Measurements from ENCODE around the gene ID2. TPM values are rescaled to one million over a fixed set of nuclear protein-coding genes. Genes with fewer than 3 reads are reported as not detected.

Gene ID2
- total and polyA plus RNA-seq, 2 of the 13 experiments (the other 11 are each of a cell fraction or from before 2014, with no cell fraction given) = 214 to 719 TPM

DNA sequence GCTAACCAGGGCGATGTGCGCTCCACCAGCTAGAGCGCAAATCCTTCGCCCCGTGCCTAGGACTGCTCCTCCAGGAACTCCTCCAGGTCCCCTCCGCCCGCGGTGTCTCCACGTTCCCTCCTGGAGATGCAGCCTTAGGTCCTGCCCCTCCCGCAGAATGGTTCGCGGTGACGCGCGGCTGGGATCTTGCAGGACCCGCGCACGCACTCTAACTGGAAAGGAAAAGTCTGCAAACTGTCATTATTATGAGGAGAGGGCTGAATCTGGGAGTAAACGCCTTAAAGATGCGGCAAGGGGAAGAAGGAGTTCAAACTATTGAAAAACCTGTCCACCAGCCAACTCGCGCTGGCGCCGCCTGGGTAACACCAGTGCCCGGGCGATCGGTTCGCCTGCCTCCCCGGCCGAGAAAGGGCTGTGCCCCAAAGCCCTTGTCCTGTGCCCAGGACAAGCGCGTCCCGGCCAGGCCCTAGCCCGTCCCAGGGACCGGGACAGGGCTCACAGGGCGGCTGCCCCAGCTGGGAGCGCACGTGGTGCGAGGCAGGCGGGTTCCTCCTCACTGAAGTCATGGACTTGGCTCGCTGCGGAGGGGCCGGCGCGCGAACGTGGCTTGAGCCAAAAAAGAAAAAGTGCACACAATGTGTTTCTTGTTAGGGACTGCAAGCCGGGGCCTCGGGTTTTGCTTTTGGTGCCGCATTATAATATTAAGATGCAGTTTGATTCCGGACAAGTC lies 5.5 kb upstream of the ID2 start:
- peak overlapping the region; percentile 36; the same call in 1 of the 2 replicates for H3K4me2 ChIP-seq (ENCODE audit: low read depth, low read length)
- ChIA-PET POLR2A (interaction anchor here (7.2 kb wide), 1 partner anchor 41 kb away, joined by 188 read pairs; no protein-coding TSS in a partner anchor), CTCF (ENCODE audit: low intra/inter-chr PET ratio, low total read pairs) (no interaction called here)
- H2AFZ ChIP-seq (ENCODE audit: low read length) = no peak overlapping the region
- intact Hi-C loops (cut with micrococcal nuclease; ENCODE audit: unreplicated experiment) = no loop called here
- in situ Hi-C loops (cut with HindIII; ENCODE audit: extremely low pct_ligation_motif_present, low pct_unique_long_range_greater_than_20kb) = loop anchor here (5.0 kb wide), 2 partner anchors 49 to 569 kb away; no protein-coding TSS in a partner anchor
- no peak for DNase-seq (ENCODE audit: low spot score)
- FAIRE-seq = no peak
- no peak overlapping the region; a peak in 1 of 6 replicates for H3K4me3 ChIP-seq (replicated peaks in 1 of 3; ENCODE audit: insufficient read depth in 1 of 3, low read depth in 2 of 3, low read length in 3 of 3)
- no peaks in the 10 kb centered on the region for H3K36me3 ChIP-seq (replicated peaks in 1 of 2; ENCODE audit: control insufficient read depth in 1 of 2, insufficient read depth in 2 of 2, low read length in 2 of 2)
- H3K27ac ChIP-seq (ENCODE audit: extremely low read length, insufficient read depth, low read length) = peak overlapping the region; percentile 27
- peaks cover 36% of the 10 kb centered on the region for H3K4me1 ChIP-seq (ENCODE audit: insufficient read depth, low read length)
- no peak for ATAC-seq
- peaks cover 20% of the 10 kb centered on the region for H3K9me3 ChIP-seq (ENCODE audit: low read length)
- no peaks in the 10 kb centered on the region; a peak in 1 of 5 replicates for H3K27me3 ChIP-seq (ENCODE audit: control insufficient read depth in 1 of 2, insufficient read depth in 2 of 2, low read length in 2 of 2)
- no peak overlapping the region for H3K9ac ChIP-seq (ENCODE audit: insufficient read depth, low read depth, low read length)
- BruUV-seq (replicated peaks) = no TSS peak
- H4K20me1 ChIP-seq (ENCODE audit: insufficient read depth, low read length) = no peaks in the 10 kb centered on the region
- 97% methylated on average over 51 of the region's 51 CpGs for WGBS (ENCODE audit: low lambda C conversion rate)
- H3K79me2 ChIP-seq (ENCODE audit: insufficient read depth, low read length) = peaks cover 5% of the 10 kb centered on the region
- TF ChIP-seq ZNF138 (CRISPR knock-in tag; IDR thresholded peaks at IDR 0.05; ENCODE audit: low read depth) = no peak
- 0 out of 2 replicates have a peak, but pooled peaks have one; percentile 21 for TF ChIP-seq RBFOX2 (IDR thresholded peaks at IDR 0.05; ENCODE audit: low read depth, low read length)
- no peak for TF ChIP-seq KDM1A (CRISPR knock-in tag; IDR thresholded peaks at IDR 0.05)
- TF ChIP-seq FOXM1 (CRISPR knock-in tag; IDR thresholded peaks at IDR 0.05) = no peak
- no peak for TF ChIP-seq CENPX (CRISPR knock-in tag; IDR thresholded peaks at IDR 0.05)
- TF ChIP-seq NONO (IDR thresholded peaks at IDR 0.05) = no peak
- no peak for TF ChIP-seq NONO (CRISPR knock-in tag; conservative IDR thresholded peaks at IDR 0.05)
- TF ChIP-seq ZNF350 (CRISPR knock-in tag; IDR thresholded peaks at IDR 0.05; ENCODE audit: borderline replicate concordance, low read depth) = 0 out of 2 replicates have a peak, but pooled peaks have one; percentile 36
- TF ChIP-seq DNMT1 (CRISPR knock-in tag; IDR thresholded peaks at IDR 0.05) = 0 out of 2 replicates have a peak, but pooled peaks have one; percentile 39
- peak; percentile 34; the same call in 1 of the 2 replicates for TF ChIP-seq NFE2L1 (CRISPR knock-in tag; IDR thresholded peaks at IDR 0.05; ENCODE audit: borderline replicate concordance)
- peak; percentile 66 for TF ChIP-seq AGO2 (optimal IDR thresholded peaks at IDR 0.05; ENCODE audit: low read depth, low read length)
- TF ChIP-seq ZBTB33 (CRISPR knock-in tag; IDR thresholded peaks at IDR 0.05) = peak; percentile 67; the same call in 1 of the 2 replicates
- TF ChIP-seq ARHGAP35 (CRISPR knock-in tag; IDR thresholded peaks at IDR 0.05; ENCODE audit: borderline replicate concordance) = no peak
- 0 out of 2 replicates have a peak, but pooled peaks have one; percentile 20 for TF ChIP-seq ZNF274 (CRISPR knock-in tag; IDR thresholded peaks at IDR 0.05)
- TF ChIP-seq ZNF687 (CRISPR knock-in tag; IDR thresholded peaks at IDR 0.05) = 0 out of 2 replicates have a peak, but pooled peaks have one; percentile 23
- TF ChIP-seq EP300 (IDR thresholded peaks at IDR 0.05; ENCODE audit: low read depth in 2 of 2, low read length in 2 of 2) = no peak
- no peak for TF ChIP-seq EP300 (CRISPR knock-in tag; IDR thresholded peaks at IDR 0.05; ENCODE audit: borderline replicate concordance)
- peak; percentile 53; the same call in 1 of the 2 replicates for TF ChIP-seq MTA1 (CRISPR knock-in tag; IDR thresholded peaks at IDR 0.05; ENCODE audit: borderline replicate concordance)

All from HepG2 (cell line).